Measurements from ENCODE around the gene TXLNG.

GRCh38 chrX:16822723-16823122 lies 36.5 kb downstream of the TXLNG start:
- no peak for TF ChIP-seq CTCF (IDR thresholded peaks at IDR 0.05; ENCODE audit: borderline replicate concordance, extremely low read depth, low read length, poor library complexity, severe bottlenecking)
- TF ChIP-seq EZH2 (IDR thresholded peaks at IDR 0.05; ENCODE audit: borderline replicate concordance, low read depth, low read length, severe bottlenecking) = no peak

Measured in DND-41 (cell line).